Kidney glomerular epithelial cell (primary cell): ENCODE measurements around the gene KANSL1.

ENCODE experiments used
- DNase-seq: peaks from one replicate; lab custom pipeline; 2025; lab: John Stamatoyannopoulos, UW

The KANSL1 gene

DNA sequence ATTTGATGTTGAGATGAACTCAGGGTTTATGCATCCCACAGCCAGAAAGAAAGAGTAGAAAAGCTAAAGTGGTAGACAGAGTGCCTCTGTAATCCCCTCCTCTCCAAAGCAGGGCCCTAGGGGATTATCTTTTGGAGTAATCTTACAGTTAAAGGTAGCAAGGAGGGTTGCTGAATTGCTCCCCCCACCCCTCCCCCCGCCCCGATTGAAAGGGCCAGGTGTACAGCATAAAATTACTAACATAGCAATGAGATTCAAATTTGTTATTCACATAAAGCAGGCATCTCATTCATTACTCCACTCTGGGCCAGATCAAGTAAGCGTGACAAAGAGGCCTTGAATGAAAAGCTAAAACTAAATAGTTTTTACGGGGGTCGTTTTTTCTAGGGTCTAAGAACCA lies 121.4 kb downstream of the KANSL1 start:
- no peak for DNase-seq

DNA sequence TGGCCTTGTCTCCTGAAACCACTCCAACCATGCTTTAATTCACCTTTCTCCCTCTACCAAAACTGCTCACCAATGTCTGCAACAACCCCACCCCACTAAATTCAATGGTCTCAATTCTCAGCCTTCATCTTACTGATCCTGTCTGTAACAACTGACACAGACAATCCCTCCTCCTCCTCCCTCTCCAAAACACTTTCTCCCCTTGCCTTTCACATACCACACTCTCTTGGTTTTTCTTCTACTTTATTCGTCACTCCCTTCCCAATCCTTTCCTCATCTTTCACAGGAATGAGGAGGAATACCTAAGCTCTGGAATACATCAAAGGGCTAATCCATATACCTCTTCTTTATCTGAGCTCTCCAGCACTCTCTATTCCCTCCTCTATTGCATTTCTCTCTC lies 128.8 kb downstream of the KANSL1 start:
- DNase-seq = no peak

- peak; percentile 89 for DNase-seq
Measured at GRCh38 chr17:46063241-46063640, 130.0 kb downstream of the KANSL1 start.

- no peak for DNase-seq
Measured at GRCh38 chr17:46061435-46061834, 131.8 kb downstream of the KANSL1 start.

DNA sequence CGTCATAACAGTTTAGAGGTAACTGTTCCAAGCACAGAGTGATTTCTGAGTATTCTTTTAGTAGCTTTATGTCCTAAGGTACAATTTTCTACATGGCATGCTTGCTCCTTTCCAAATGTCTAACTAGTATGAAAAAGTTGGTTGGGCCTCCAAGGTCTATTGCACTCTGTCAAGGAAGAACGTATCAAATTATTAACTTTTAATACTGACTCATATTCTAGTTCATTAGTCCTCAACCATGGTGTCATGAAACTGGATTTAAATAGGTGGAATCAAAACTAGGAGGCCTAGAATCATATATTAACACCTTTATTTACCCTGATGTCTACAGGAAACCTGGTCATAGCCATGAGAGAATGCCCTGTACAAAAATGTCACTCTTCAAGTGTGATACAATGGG lies 132.8 kb downstream of the KANSL1 start:
- peak; percentile 78 for DNase-seq

GRCh38 chr17:46059486-46059885 lies 133.7 kb downstream of the KANSL1 start:
- DNase-seq = no peak

- DNase-seq = no peak
Measured at GRCh38 chr17:46057366-46057765, 135.9 kb downstream of the KANSL1 start.

- peak; percentile 27 for DNase-seq
Measured at GRCh38 chr17:46056800-46057304, 136.4 kb downstream of the KANSL1 start.

DNA sequence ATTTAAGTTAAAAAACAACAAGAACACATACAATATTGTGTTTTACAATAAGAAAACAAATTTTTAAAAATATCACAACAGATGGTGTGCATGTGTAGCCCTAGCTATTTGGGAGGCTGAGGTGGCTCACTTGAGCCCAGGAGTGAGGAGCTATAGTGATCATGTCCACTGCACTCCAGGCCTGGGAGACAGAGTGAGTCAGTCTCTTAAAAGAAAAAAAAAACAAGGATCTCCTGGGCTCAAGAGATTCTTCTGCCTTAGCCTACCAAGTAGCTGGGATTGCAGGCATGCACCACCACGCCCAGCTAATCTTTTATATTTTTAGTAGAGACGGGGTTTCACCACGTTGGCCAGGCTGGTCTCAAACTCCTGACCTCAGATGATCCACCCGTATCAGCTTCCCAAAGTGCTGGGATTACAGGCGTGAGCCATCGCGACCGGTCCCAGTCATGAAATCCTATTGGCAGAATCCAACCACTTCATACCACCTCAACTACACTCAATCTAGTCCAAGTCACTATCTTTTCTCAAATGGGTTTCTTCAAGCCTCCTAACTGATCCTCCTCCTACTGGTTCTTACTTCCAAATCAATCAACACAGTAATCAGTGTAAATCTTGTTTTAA lies 139.2 kb downstream of the KANSL1 start:
- no peak for DNase-seq

- no peak for DNase-seq
Measured at GRCh38 chr17:46049656-46050055, 143.6 kb downstream of the KANSL1 start.

DNA sequence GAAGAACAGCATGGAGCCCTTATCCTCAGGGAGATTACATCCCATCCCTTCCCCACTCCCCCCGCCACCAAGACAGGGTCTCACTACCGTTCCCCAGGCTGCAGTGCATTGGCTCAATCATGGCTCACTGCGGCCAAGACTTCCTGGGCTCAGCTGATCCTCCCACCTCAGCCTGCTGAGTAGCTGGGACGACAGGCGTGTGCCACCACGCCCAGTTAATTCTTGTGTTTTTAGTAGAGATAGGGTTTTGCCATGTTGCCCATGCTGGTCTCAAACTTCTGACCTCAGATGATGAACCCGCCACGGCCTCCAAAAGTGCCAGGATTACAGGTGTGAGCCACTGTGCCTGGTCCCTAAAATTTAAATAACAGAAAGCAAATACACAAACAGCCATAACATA lies 145.4 kb downstream of the KANSL1 start:
- no peak for DNase-seq

- DNase-seq = no peak
Measured at GRCh38 chr17:46047398-46047797, 145.8 kb downstream of the KANSL1 start.

GRCh38 chr17:46046957-46047356 lies 146.3 kb downstream of the KANSL1 start:
- no peak for DNase-seq

GRCh38 chr17:46045639-46046038 lies 147.6 kb downstream of the KANSL1 start:
- no peak for DNase-seq

DNA sequence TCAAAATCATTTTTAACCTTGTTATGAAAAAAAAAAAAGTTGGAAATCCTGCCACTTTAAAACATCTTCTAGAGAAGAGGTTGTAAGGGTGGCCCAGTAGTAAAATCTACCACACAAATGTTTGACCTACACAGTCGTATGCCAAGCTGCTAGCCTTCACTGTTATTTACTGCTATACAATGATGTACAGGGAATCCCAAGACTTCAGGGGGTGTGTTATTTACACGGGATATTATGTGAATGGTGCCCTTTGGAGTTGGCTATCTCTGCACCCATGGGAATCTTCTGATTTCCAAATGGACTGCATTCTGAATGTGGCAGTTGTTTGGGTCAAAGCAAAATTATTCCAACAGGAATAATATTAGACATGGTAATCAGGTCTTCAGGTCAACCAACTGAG lies 148.2 kb downstream of the KANSL1 start:
- DNase-seq = no peak

GRCh38 chr17:46044286-46044928 lies 148.8 kb downstream of the KANSL1 start:
- peak; percentile 90 for DNase-seq

GRCh38 chr17:46043606-46044005 lies 149.6 kb downstream of the KANSL1 start:
- DNase-seq = no peak

GRCh38 chr17:46042925-46043324 lies 150.3 kb downstream of the KANSL1 start:
- no peak for DNase-seq

GRCh38 chr17:46042246-46042645 lies 151.0 kb downstream of the KANSL1 start:
- no peak for DNase-seq

GRCh38 chr17:46039592-46040186 lies 153.5 kb downstream of the KANSL1 start:
- no peak for DNase-seq

GRCh38 chr17:46038937-46039336 lies 154.3 kb downstream of the KANSL1 start:
- no peak for DNase-seq

DNA sequence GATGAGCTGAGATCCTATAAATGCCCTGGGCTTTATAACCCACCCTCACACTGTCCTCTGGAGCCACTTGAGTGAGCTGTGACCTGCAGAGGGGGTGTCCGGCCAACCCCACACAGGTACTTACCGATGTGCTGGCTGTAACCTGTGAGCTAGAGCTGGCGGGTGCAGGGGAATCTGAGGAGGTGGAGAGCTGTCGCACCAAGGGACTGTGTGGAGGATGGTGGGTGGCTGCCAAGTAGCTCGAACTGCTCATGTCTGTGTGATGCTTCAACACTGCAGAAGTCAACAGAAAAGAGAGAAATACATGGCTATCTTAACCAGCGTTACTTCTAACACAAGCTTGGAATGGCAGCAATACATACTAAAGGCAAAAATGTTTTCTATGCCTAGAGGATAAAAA lies 154.8 kb downstream of the KANSL1 start:
- DNase-seq = no peak

DNA sequence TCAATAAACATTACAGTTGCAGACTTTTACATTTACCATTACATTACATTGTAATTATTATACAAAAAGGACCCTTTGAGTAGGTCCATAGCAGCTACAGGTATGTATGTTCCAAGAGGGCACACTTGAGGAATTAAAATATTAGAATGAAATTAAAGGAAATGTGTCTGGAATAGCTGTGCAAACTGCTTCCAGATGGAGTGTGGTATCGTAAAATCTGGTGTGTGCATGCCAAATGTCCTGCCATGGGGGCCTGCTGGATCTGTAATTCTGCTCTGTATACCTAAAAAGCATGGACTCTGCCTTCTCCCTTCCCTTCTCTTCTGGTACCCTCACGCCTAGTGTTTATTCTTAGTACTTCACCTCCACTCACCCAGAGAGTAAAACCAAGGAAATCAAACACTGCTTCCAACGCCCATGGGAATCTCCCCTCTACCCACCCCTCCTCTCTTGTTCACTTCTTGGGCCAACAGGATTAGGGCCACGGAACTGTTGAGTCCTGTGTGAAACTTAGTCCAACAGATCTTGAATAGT lies 155.4 kb downstream of the KANSL1 start:
- DNase-seq = no peak
